SK-N-SH treated with all-trans-retinoic acid at 6 μM for 48 hours (cell line): ENCODE results near the gene ARHGAP22.

Source experiments
- ARNTL ChIP-seq: fragments of 450-650 bp; formaldehyde crosslinking; IDR thresholded peaks from 2 replicates; pipeline ENCODE4 v1.5.0; 2020; ENCODE audit warnings: low read depth, mild to moderate bottlenecking, moderate library complexity, borderline replicate concordance
- ZFP3 ChIP-seq: fragments of 250-450 bp; sonication (Bioruptor Pico); IDR thresholded peaks from 2 replicates; pipeline ENCODE4 v1.5.0; 2020; ENCODE audit warnings: mild to moderate bottlenecking, moderate library complexity
- TF ChIP-seq, protein P1 (sequence below): fragments of 250-450 bp; sonication (Bioruptor Pico); IDR thresholded peaks from 2 replicates; pipeline ENCODE4 v1.5.1; 2021; ENCODE audit warnings: mild to moderate bottlenecking, moderate library complexity
- TF ChIP-seq, protein P2 (sequence below): fragments of 250-450 bp; sonication (Bioruptor Pico); IDR thresholded peaks from 2 replicates; pipeline ENCODE4 v1.8.0; 2020; ENCODE audit warnings: mild to moderate bottlenecking, moderate library complexity, borderline replicate concordance

DNA sequence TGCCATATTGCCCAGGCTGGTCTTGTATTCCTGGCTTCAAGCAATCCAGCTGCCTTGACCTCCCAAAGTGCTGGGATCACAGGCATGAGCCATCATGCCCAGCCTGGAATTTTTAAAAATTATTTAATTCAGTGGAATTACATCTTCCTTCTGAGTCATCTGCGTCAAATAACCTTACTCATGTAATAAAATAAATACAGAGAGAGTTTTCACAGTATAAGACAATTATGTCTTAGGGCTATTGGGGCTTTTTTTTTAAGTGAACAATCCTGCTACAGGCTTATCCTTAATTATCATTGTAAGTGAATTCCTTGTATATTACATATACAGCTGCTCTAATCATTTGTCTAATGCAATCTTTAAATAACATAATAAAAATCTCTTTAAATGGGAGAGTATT lies 190.1 kb downstream of the ARHGAP22 start:
- TF ChIP-seq, protein P1, sequence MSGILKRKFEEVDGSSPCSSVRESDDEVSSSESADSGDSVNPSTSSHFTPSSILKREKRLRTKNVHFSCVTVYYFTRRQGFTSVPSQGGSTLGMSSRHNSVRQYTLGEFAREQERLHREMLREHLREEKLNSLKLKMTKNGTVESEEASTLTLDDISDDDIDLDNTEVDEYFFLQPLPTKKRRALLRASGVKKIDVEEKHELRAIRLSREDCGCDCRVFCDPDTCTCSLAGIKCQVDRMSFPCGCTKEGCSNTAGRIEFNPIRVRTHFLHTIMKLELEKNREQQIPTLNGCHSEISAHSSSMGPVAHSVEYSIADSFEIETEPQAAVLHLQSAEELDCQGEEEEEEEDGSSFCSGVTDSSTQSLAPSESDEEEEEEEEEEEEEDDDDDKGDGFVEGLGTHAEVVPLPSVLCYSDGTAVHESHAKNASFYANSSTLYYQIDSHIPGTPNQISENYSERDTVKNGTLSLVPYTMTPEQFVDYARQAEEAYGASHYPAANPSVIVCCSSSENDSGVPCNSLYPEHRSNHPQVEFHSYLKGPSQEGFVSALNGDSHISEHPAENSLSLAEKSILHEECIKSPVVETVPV (CRISPR knock-in tag), result no peak
- 0 out of 2 replicates have a peak, but pooled peaks have one; percentile 63 for TF ChIP-seq ZFP3
- TF ChIP-seq, protein P2, sequence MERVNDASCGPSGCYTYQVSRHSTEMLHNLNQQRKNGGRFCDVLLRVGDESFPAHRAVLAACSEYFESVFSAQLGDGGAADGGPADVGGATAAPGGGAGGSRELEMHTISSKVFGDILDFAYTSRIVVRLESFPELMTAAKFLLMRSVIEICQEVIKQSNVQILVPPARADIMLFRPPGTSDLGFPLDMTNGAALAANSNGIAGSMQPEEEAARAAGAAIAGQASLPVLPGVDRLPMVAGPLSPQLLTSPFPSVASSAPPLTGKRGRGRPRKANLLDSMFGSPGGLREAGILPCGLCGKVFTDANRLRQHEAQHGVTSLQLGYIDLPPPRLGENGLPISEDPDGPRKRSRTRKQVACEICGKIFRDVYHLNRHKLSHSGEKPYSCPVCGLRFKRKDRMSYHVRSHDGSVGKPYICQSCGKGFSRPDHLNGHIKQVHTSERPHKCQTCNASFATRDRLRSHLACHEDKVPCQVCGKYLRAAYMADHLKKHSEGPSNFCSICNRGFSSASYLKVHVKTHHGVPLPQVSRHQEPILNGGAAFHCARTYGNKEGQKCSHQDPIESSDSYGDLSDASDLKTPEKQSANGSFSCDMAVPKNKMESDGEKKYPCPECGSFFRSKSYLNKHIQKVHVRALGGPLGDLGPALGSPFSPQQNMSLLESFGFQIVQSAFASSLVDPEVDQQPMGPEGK (CRISPR knock-in tag), result no peak
- no peak for TF ChIP-seq ARNTL (CRISPR knock-in tag)
